GM12878 (cell line): ENCODE measurements around the gene DRAXIN.

Experiments
- BHLHE40 ChIP-seq, 2 experiments: fragments of 450-650 bp in 1 of 2; IDR thresholded peaks; 2 replicates each; pipeline ENCODE4 v1.6.1; 2011 to 2017; ENCODE audit warnings: low read depth in 2 of 2, borderline replicate concordance in 1 of 2, improper control_type of control experiment in 1 of 2, low read length in 1 of 2, mild to moderate bottlenecking in 1 of 2
- CBFB ChIP-seq: IDR thresholded peaks from 2 replicates; pipeline ENCODE4 v1.6.1; 2016; ENCODE audit warnings: antibody characterized with exemption, low read depth
- HDAC2 ChIP-seq: fragments of 200-600 bp; sonication (generic); IDR thresholded peaks from 2 replicates; pipeline ENCODE4 v1.6.1; 2017
- POLR2A ChIP-seq: IDR thresholded peaks from 2 replicates; pipeline ENCODE4 v1.6.1; 2011; ENCODE audit warnings: low read depth, mild to moderate bottlenecking, low read length
- RCOR1 ChIP-seq: conservative IDR thresholded peaks from 2 replicates; pipeline ENCODE4 v1.6.1; 2012; ENCODE audit warnings: low read depth, low read length, improper control_type of control experiment
- RFX5 ChIP-seq: IDR thresholded peaks from 2 replicates; pipeline ENCODE4 v1.6.1; 2011; ENCODE audit warnings: low read depth, low read length, improper control_type of control experiment
- ZZZ3 ChIP-seq: IDR thresholded peaks from 2 replicates; pipeline ENCODE4 v1.6.1; 2011; ENCODE audit warnings: low read depth; ENCODE audit not compliant: control insufficient read depth, insufficient read length

DNA sequence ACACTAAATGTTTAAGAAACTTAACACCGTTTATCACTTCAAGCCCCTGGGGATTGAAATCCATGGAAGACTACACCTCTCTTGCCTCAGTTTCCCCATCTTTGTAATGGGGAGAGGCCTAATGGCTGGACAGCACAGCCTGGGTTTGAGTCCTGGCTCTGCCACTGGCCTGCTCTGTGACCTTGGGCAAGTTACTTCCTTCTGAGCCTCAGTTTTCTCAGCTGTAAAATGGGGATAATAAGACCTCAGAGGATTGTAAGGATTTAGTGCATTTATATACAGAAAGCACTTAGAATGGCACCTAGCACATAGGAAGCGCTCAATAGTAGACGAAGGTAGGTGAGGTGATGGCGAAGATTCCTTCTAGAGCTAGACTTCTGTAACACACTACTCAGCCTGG is 50.0 kb downstream of the DRAXIN start:
- TF ChIP-seq POLR2A (no peak), RCOR1 (no peak), BHLHE40 (IDR thresholded peaks at IDR 0.05; ENCODE audit: borderline replicate concordance in 1 of 2, low read depth in 2 of 2, low read length in 1 of 2) (no peak), CBFB (no peak), ZZZ3 (no peak), HDAC2 (no peak), RFX5 (no peak)
